IMR-90 (cell line): ENCODE results near the gene SLC9A7. TPM values are rescaled to one million over a fixed set of nuclear protein-coding genes. Genes with fewer than 3 reads are reported as not detected.

ENCODE experiments used
- ATAC-seq: fragments of 200-7000 bp; cut with Tn5 transposase; 2 replicates; pipeline ENCODE4 v1.9.1; 2020; ENCODE audit warnings: low read depth, mild to moderate bottlenecking, moderate library complexity
- BruUV-seq: library from RNA; stranded (reverse); fragments of 400-500 nt; replicated peaks from 2 replicates; lab custom pipeline; 2021; lab: Mats Ljungman, UMichigan
- CTCF ChIA-PET: fragments of 300-600 bp; formaldehyde crosslinking; extraction: SDS; loops from one replicate; lab custom pipeline; 2021; ENCODE audit warnings: antibody characterized with exemption; lab: Yijun Ruan, JAX
- POLR2A ChIA-PET: fragments of 300-600 bp; sonication (Branson Sonifier 250); formaldehyde crosslinking; loops from one replicate; lab custom pipeline; 2022; ENCODE audit warnings: antibody characterized with exemption; ENCODE audit not compliant: unreplicated experiment; lab: Charles Lee
- DNase-seq: peaks from one replicate; pipeline ENCODE4 v3.0.0; 2013
- H2AFZ ChIP-seq: replicated peaks from 2 replicates; pipeline ENCODE3; 2013; ENCODE audit warnings: low read length, mild to moderate bottlenecking; ENCODE audit not compliant: poor library complexity
- H2AK5ac ChIP-seq: 2 replicates; pipeline ENCODE4 v1.6.1; 2013; ENCODE audit warnings: low read depth, low read length, inconsistent platforms
- H2AK9ac ChIP-seq: replicated peaks from 2 replicates; pipeline ENCODE3; 2013; ENCODE audit warnings: mild to moderate bottlenecking, low read depth, low read length, moderate library complexity; ENCODE audit not compliant: poor library complexity
- H2BK120ac ChIP-seq: 2 replicates; pipeline ENCODE4 v1.6.1; 2013; ENCODE audit warnings: low read depth, low read length, inconsistent platforms
- H2BK15ac ChIP-seq: 3 replicates; pipeline ENCODE4 v1.6.1; 2013; ENCODE audit warnings: low read depth, low read length, inconsistent platforms
- H2BK20ac ChIP-seq: 2 replicates; pipeline ENCODE4 v1.6.1; 2013; ENCODE audit warnings: low read depth, mild to moderate bottlenecking, inconsistent platforms, low read length, moderate library complexity
- H2BK5ac ChIP-seq: 2 replicates; pipeline ENCODE4 v1.6.1; 2013; ENCODE audit warnings: mild to moderate bottlenecking, low read depth, low read length, inconsistent platforms; ENCODE audit not compliant: poor library complexity, severe bottlenecking
- H3K14ac ChIP-seq: replicated peaks from 2 replicates; pipeline ENCODE4 v1.6.1; 2013; ENCODE audit warnings: low read depth, low read length, inconsistent platforms
- H3K18ac ChIP-seq: 2 replicates; pipeline ENCODE4 v1.6.1; 2013; ENCODE audit warnings: low read depth, low read length, control low read depth
- H3K23ac ChIP-seq: 2 replicates; pipeline ENCODE4 v1.6.1; 2013; ENCODE audit warnings: low read depth, low read length, inconsistent platforms
- H3K27ac ChIP-seq: 2 replicates; pipeline ENCODE4 v1.5.1; 2013; ENCODE audit warnings: mild to moderate bottlenecking, control low read depth, low read length; ENCODE audit not compliant: insufficient read depth
- H3K27me3 ChIP-seq: 2 replicates; pipeline ENCODE4 v1.6.1; 2013; ENCODE audit warnings: low read length; ENCODE audit not compliant: control insufficient read depth, insufficient read depth
- H3K36me3 ChIP-seq: 2 replicates; pipeline ENCODE4 v1.6.1; 2013; ENCODE audit warnings: low read length, mixed read lengths; ENCODE audit not compliant: control insufficient read depth, insufficient read depth
- H3K4ac ChIP-seq: 2 replicates; pipeline ENCODE4 v1.6.1; 2013; ENCODE audit warnings: low read depth, low read length, inconsistent platforms
- H3K4me1 ChIP-seq: 2 replicates; pipeline ENCODE4 v1.6.1; 2013; ENCODE audit warnings: low read length, mixed read lengths; ENCODE audit not compliant: control insufficient read depth, insufficient read depth
- H3K4me2 ChIP-seq: 2 replicates; pipeline ENCODE4 v1.6.1; 2013; ENCODE audit warnings: low read depth, mild to moderate bottlenecking, control low read depth, low read length, moderate library complexity
- H3K4me3 ChIP-seq: 2 replicates; pipeline ENCODE4 v1.5.1; 2013; ENCODE audit warnings: low read depth, mild to moderate bottlenecking, control low read depth, low read length, moderate library complexity; ENCODE audit not compliant: insufficient read depth
- H3K56ac ChIP-seq: 2 replicates; pipeline ENCODE4 v1.6.1; 2013; ENCODE audit warnings: low read length, inconsistent platforms; ENCODE audit not compliant: insufficient read depth; ENCODE audit errors: extremely low read depth
- H3K79me1 ChIP-seq, 2 experiments: 2 replicates each; pipeline ENCODE4 v1.6.1; 2013; ENCODE audit warnings: low read length in 2 of 2, inconsistent platforms in 1 of 2, low read depth in 1 of 2
- H3K9ac ChIP-seq: 2 replicates; pipeline ENCODE4 v1.6.1; 2013; ENCODE audit warnings: low read depth, low read length, control low read depth
- H3K9me1 ChIP-seq: 2 replicates; pipeline ENCODE4 v1.6.1; 2013; ENCODE audit warnings: low read length, inconsistent platforms; ENCODE audit not compliant: insufficient read depth
- H3K9me3 ChIP-seq: 2 replicates; pipeline ENCODE4 v1.6.1; 2013; ENCODE audit warnings: low read length; ENCODE audit not compliant: control insufficient read depth, insufficient read depth
- H4K20me1 ChIP-seq: 2 replicates; pipeline ENCODE4 v1.6.1; 2013; ENCODE audit warnings: low read length, inconsistent platforms; ENCODE audit not compliant: insufficient read depth
- H4K5ac ChIP-seq: 2 replicates; pipeline ENCODE4 v1.6.1; 2013; ENCODE audit warnings: mild to moderate bottlenecking, low read depth, low read length, control low read depth
- H4K8ac ChIP-seq, 2 experiments: 2 replicates each; pipeline ENCODE4 v1.6.1; 2013; ENCODE audit warnings: low read depth in 2 of 2, low read length in 2 of 2, control low read depth in 1 of 2, inconsistent platforms in 1 of 2
- H4K91ac ChIP-seq: 2 replicates; pipeline ENCODE4 v1.6.1; 2013; ENCODE audit warnings: low read depth, low read length, inconsistent platforms; ENCODE audit not compliant: insufficient read depth
- BHLHE40 ChIP-seq: fragments of 150-350 bp; IDR thresholded peaks from 2 replicates; pipeline ENCODE4 v1.6.1; 2016; ENCODE audit warnings: mild to moderate bottlenecking, low read depth, low read length
- CEBPB ChIP-seq: IDR thresholded peaks from 2 replicates; pipeline ENCODE4 v1.6.1; 2012; ENCODE audit warnings: low read depth, low read length, improper control_type of control experiment
- MAFK ChIP-seq: IDR thresholded peaks from 2 replicates; pipeline ENCODE4 v1.6.1; 2012; ENCODE audit warnings: low read depth, low read length, improper control_type of control experiment
- MXI1 ChIP-seq: IDR thresholded peaks from 2 replicates; pipeline ENCODE4 v1.6.1; 2012; ENCODE audit warnings: low read depth, mild to moderate bottlenecking, low read length, moderate library complexity, borderline replicate concordance
- POLR2A ChIP-seq: IDR thresholded peaks from 2 replicates; pipeline ENCODE4 v1.6.1; 2012; ENCODE audit warnings: mild to moderate bottlenecking, low read depth, low read length
- RCOR1 ChIP-seq: IDR thresholded peaks from 2 replicates; pipeline ENCODE4 v1.6.1; 2012; ENCODE audit warnings: mild to moderate bottlenecking, low read length, improper control_type of control experiment; ENCODE audit not compliant: insufficient replicate concordance
- RFX5 ChIP-seq: IDR thresholded peaks from 2 replicates; pipeline ENCODE4 v1.8.0; 2012; ENCODE audit warnings: low read depth, mild to moderate bottlenecking, low read length, moderate library complexity
- SMC3 ChIP-seq: fragments of 150-350 bp; IDR thresholded peaks from 2 replicates; pipeline ENCODE4 v1.6.1; 2016; ENCODE audit warnings: low read depth, mild to moderate bottlenecking, antibody characterized with exemption, low read length, moderate library complexity
- WGBS, 2 experiments: methylation state at CpG; one replicate each; pipeline versions ENCODE4 v1.1.5 to v1.1.7; 2013; ENCODE audit warnings: missing lambda C conversion rate in 2 of 2; ENCODE audit not compliant: insufficient read length in 1 of 2; ENCODE audit errors: extremely low coverage in 2 of 2; 5-methylcytosine and 5-hydroxymethylcytosine counted together
- dilution Hi-C: fragments of 300-500 bp; cut with HindIII; formaldehyde crosslinking; loops from one replicate; pipeline ENCODE4 v1.14.3; 2018; ENCODE audit warnings: low sequenced_read_pairs; ENCODE audit not compliant: unreplicated experiment
- in situ Hi-C: fragments of 300-500 bp; cut with MboI; formaldehyde crosslinking; loops from 3 replicates; pipeline ENCODE4 v1.14.3; 2019; ENCODE audit warnings: low sequenced_read_pairs, inconsistent platforms, mixed read lengths
- intact Hi-C: fragments of 100-400 bp; cut with micrococcal nuclease; formaldehyde crosslinking; loops from 2 replicates; pipeline ENCODE4 v1.10.0; 2022
- polyA plus RNA-seq, 3 experiments: library from polyadenylated mRNA; depleted of rRNA; stranded (reverse); fragments of >200 nt; gene quantifications; 2 replicates each; pipeline ENCODE4 v1.2.3, GENCODE V29; 2012; ENCODE audit warnings: low replicate concordance in 1 of 3
- total RNA-seq: library from RNA; depleted of rRNA; stranded (reverse); fragments of >200 nt; gene quantifications from 2 replicates; pipeline ENCODE4 v1.2.3, GENCODE V29; 2012
- TF ChIP-seq, protein P1 (sequence below): conservative IDR thresholded peaks from 2 replicates; pipeline ENCODE4 v1.5.1; 2012; ENCODE audit warnings: mild to moderate bottlenecking, low read depth, low read length, improper control_type of control experiment
- TF ChIP-seq, protein P2 (sequence below): fragments of 150-350 bp; IDR thresholded peaks from 2 replicates; pipeline ENCODE4 v1.6.1; 2017; ENCODE audit warnings: mild to moderate bottlenecking, antibody characterized with exemption, low read length, low read depth

Gene SLC9A7
- total and polyA plus RNA-seq, 2 of the 4 experiments (the other 2 are of a cell fraction): 14.4 to 76.4 TPM

DNA sequence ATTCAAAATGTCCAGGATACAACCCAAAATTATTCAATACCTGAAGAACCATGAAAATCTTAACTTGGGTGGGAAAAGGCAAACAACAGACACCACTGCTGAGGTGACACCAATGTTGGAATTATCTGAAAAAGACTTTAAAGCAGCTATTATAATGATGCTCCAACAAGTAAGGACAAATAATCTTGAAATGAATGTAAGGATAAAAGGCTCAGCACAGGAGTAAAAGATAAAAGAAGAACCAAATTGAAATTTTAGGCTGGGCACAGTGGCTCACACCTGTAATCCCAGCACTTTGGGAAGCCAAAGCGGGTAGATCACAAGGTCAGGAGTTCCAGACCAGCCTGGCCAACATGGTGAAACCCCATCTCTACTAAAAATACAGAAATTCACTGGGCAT is 4.0 kb upstream of the SLC9A7 start:
- Histone ChIP-seq H2BK20ac (no peak overlapping the region), H3K4ac (no peak overlapping the region), H2BK15ac (no peak overlapping the region), H3K27ac (no peak overlapping the region), H2BK5ac (no peak overlapping the region), H2AFZ (no peak overlapping the region), H3K79me1 (peaks cover under 1 to 11% of the 10 kb centered on the region in 2 experiments; a peak in 2 of 4 replicates), H2AK5ac (no peak overlapping the region), H3K9ac (no peak overlapping the region), H2AK9ac (no peak overlapping the region), H3K27me3 (no peaks in the 10 kb centered on the region), H3K4me1 (no peaks in the 10 kb centered on the region; the same call in 1 of the 2 replicates), H4K20me1 (no peaks in the 10 kb centered on the region), H3K36me3 (no peaks in the 10 kb centered on the region), H3K4me2 (no peak overlapping the region), H3K18ac (no peak overlapping the region), H3K23ac (no peak overlapping the region), H3K4me3 (no peak overlapping the region), H4K8ac (no peak overlapping the region), H3K14ac (no peak overlapping the region), H4K91ac (no peak overlapping the region), H4K5ac (no peak overlapping the region), H3K56ac (no peak overlapping the region), H3K9me3 (no peaks in the 10 kb centered on the region; the same call in 1 of the 2 replicates), H2BK120ac (no peak overlapping the region), H3K9me1 (no peaks in the 10 kb centered on the region)
- dilution Hi-C loops: no loop called here
- TF ChIP-seq SMC3 (no peak), MXI1 (no peak), RCOR1 (no peak), RFX5 (no peak), BHLHE40 (no peak), MAFK (no peak), POLR2A (no peak), CEBPB (no peak)
- TF ChIP-seq, protein P1, sequence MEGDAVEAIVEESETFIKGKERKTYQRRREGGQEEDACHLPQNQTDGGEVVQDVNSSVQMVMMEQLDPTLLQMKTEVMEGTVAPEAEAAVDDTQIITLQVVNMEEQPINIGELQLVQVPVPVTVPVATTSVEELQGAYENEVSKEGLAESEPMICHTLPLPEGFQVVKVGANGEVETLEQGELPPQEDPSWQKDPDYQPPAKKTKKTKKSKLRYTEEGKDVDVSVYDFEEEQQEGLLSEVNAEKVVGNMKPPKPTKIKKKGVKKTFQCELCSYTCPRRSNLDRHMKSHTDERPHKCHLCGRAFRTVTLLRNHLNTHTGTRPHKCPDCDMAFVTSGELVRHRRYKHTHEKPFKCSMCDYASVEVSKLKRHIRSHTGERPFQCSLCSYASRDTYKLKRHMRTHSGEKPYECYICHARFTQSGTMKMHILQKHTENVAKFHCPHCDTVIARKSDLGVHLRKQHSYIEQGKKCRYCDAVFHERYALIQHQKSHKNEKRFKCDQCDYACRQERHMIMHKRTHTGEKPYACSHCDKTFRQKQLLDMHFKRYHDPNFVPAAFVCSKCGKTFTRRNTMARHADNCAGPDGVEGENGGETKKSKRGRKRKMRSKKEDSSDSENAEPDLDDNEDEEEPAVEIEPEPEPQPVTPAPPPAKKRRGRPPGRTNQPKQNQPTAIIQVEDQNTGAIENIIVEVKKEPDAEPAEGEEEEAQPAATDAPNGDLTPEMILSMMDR: no peak
- TF ChIP-seq, protein P2, sequence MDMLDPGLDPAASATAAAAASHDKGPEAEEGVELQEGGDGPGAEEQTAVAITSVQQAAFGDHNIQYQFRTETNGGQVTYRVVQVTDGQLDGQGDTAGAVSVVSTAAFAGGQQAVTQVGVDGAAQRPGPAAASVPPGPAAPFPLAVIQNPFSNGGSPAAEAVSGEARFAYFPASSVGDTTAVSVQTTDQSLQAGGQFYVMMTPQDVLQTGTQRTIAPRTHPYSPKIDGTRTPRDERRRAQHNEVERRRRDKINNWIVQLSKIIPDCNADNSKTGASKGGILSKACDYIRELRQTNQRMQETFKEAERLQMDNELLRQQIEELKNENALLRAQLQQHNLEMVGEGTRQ: no peak
- no TSS peak for BruUV-seq
- no CpG with 5 or more reads among the region's 1 CpG for WGBS, 2 experiments
- DNase-seq (no peak), ATAC-seq (no peak)
- in situ Hi-C loops: no loop called here
- CTCF ChIA-PET: interaction anchor here (0.6 kb wide), 1 partner anchor 20 kb away, joined by 3 read pairs; no protein-coding TSS in a partner anchor
- intact Hi-C loops: no loop called here
- POLR2A ChIA-PET: no interaction called here
